NB4 (cell line): ENCODE results near the gene GARNL3.
A peak's percentile ranks its signal among the peaks of the same experiment; 100 is the strongest.

Source experiments
- DNase-seq: peaks from one replicate; pipeline ENCODE4 v3.0.0; 2010; ENCODE audit warnings: low read depth
- H3K4me3 ChIP-seq: one replicate; pipeline ENCODE4 v1.5.1; 2011; ENCODE audit warnings: mild to moderate bottlenecking, low read depth, low read length, moderate library complexity
- CTCF ChIP-seq: IDR thresholded peaks from one replicate; pipeline ENCODE4 v1.5.1; 2012; ENCODE audit warnings: low read depth, low read length
- MAX ChIP-seq: IDR thresholded peaks from 2 replicates; pipeline ENCODE4 v1.6.1; 2011; ENCODE audit warnings: low read depth, low read length
- MYC ChIP-seq: IDR thresholded peaks from 2 replicates; pipeline ENCODE4 v1.6.1; 2011; ENCODE audit warnings: low read depth, low read length
- POLR2A ChIP-seq: IDR thresholded peaks from 2 replicates; pipeline ENCODE4 v1.6.1; 2011; ENCODE audit warnings: mild to moderate bottlenecking; ENCODE audit not compliant: insufficient read length; ENCODE audit errors: extremely low read depth

Gene GARNL3

GRCh38 chr9:127283135-127283534 lies 18.6 kb downstream of the GARNL3 start:
- DNase-seq: no peak

GRCh38 chr9:127283917-127284497 lies 19.4 kb downstream of the GARNL3 start:
- no peak for TF ChIP-seq MAX
- TF ChIP-seq CTCF: peak; percentile 9
- H3K4me3 ChIP-seq: no peak overlapping the region
- peak; percentile 34 for DNase-seq

More at GRCh38 chr9:127283135-127283534, 18.6 kb downstream of the GARNL3 start:
- TF ChIP-seq MYC (no peak), CTCF (no peak), POLR2A (no peak), MAX (no peak)
- H3K4me3 ChIP-seq: no peak overlapping the region

GRCh38 chr9:127285965-127286364 lies 21.4 kb downstream of the GARNL3 start:
- DNase-seq: no peak
- TF ChIP-seq CTCF (no peak), POLR2A (no peak), MAX (no peak), MYC (no peak)

GRCh38 chr9:127290561-127291065 lies 26.0 kb downstream of the GARNL3 start:
- no peak overlapping the region for H3K4me3 ChIP-seq
- no peak for DNase-seq
- TF ChIP-seq MYC (no peak), CTCF (no peak), MAX (no peak), POLR2A (no peak)

More at GRCh38 chr9:127285965-127286364, 21.4 kb downstream of the GARNL3 start:
- no peak overlapping the region for H3K4me3 ChIP-seq

- TF ChIP-seq MYC: no peak
- no peak for TF ChIP-seq CTCF
- TF ChIP-seq MAX: no peak
- no peak for TF ChIP-seq POLR2A
- H3K4me3 ChIP-seq: no peak overlapping the region
- no peak for DNase-seq
Measured at GRCh38 chr9:127291246-127291778, 26.7 kb downstream of the GARNL3 start.
